Measurements from ENCODE around the gene ZNF536. TPM values are rescaled to one million over a fixed set of nuclear protein-coding genes. Genes with fewer than 3 reads are reported as not detected.

ZNF536 gene
- total and polyA plus RNA-seq, 9 of the 15 experiments (the other 6 are each of a cell fraction or from before 2014, with no cell fraction given) = not detected

GRCh38 chr19:30555791-30556110 lies 183.6 kb downstream of the ZNF536 start:
- Histone ChIP-seq H3K27me3 (ENCODE audit: control insufficient read depth in 2 of 2, insufficient read depth in 2 of 2, low read length in 2 of 2) (peaks cover 0 to 22% of the 10 kb centered on the region in 2 experiments; a peak in 4 of 5 replicates), H3K4me2 (ENCODE audit: insufficient read depth, low read length) (no peak overlapping the region), H2AFZ (ENCODE audit: low read depth, low read length) (no peak overlapping the region), H3K9me3 (replicated peaks; ENCODE audit: control insufficient read depth, insufficient read depth, low read depth, low read length) (no peaks in the 10 kb centered on the region), H4K20me1 (replicated peaks; ENCODE audit: control insufficient read depth, insufficient read depth, low read length) (no peaks in the 10 kb centered on the region), H3K79me2 (ENCODE audit: control insufficient read depth, insufficient read depth, low read length) (no peaks in the 10 kb centered on the region), H3K36me3 (ENCODE audit: control insufficient read depth, insufficient read depth, low read length) (no peaks in the 10 kb centered on the region), H3K9me1 (ENCODE audit: control insufficient read depth, insufficient read depth, low read length) (no peaks in the 10 kb centered on the region), H3K9ac (ENCODE audit: insufficient read depth in 1 of 2, low read depth in 2 of 2, low read length in 2 of 2) (no peak overlapping the region), H3K4me3 (no peak overlapping the region), H3K4me1 (replicated peaks in 1 of 2; ENCODE audit: control insufficient read depth in 2 of 2, insufficient read depth in 2 of 2, low read length in 2 of 2) (no peaks in the 10 kb centered on the region), H3K27ac (ENCODE audit: extremely low read depth, low read depth, low read length) (no peak overlapping the region)
- intact Hi-C loops (cut with micrococcal nuclease) (no loop called here), in situ Hi-C loops (cut with MboI) (no loop called here)
- FAIRE-seq (no peak), ATAC-seq (no peak), DNase-seq (ENCODE audit: extremely low read depth in 1 of 4, low spot score in 3 of 4) (no peak)
- POLR2A ChIA-PET = no interaction called here
- WGBS (ENCODE audit: insufficient coverage, low coverage, missing lambda C conversion rate) = 0% methylated on average over 1 of the region's 1 CpG
- CTCF ChIA-PET (ENCODE audit: low intra/inter-chr PET ratio) = no interaction called here
- no TSS peak for BruUV-seq (replicated peaks)
- no peak for TF ChIP-seq NFE2L1 (tag; IDR thresholded peaks at IDR 0.05; ENCODE audit: borderline replicate concordance, low read depth)
- no peak for TF ChIP-seq ZNF444 (CRISPR knock-in tag; IDR thresholded peaks at IDR 0.05)
- no peak for TF ChIP-seq STAG1 (CRISPR knock-in tag; IDR thresholded peaks at IDR 0.05; ENCODE audit: borderline replicate concordance)
- no peak for TF ChIP-seq SMC3 (conservative IDR thresholded peaks at IDR 0.05; ENCODE audit: insufficient read depth, low read depth, low read length)
- no peak for TF ChIP-seq CHD2 (IDR thresholded peaks at IDR 0.05; ENCODE audit: low read depth, low read length)
- no peak for TF ChIP-seq BACH1 (tag; IDR thresholded peaks at IDR 0.05)
- TF ChIP-seq ARNT (IDR thresholded peaks at IDR 0.05) = no peak
- no peak for TF ChIP-seq ZNF407 (IDR thresholded peaks at IDR 0.05; ENCODE audit: low read depth)
- TF ChIP-seq ZNF445 (CRISPR knock-in tag; IDR thresholded peaks at IDR 0.05; ENCODE audit: low read depth) = no peak
- no peak for TF ChIP-seq ZNF696 (CRISPR knock-in tag; conservative IDR thresholded peaks at IDR 0.05)
- no peak for TF ChIP-seq CHD4 (IDR thresholded peaks at IDR 0.05; ENCODE audit: insufficient read depth, insufficient replicate concordance, low read depth, low read length, poor library complexity, severe bottlenecking)
- TF ChIP-seq, protein P1, sequence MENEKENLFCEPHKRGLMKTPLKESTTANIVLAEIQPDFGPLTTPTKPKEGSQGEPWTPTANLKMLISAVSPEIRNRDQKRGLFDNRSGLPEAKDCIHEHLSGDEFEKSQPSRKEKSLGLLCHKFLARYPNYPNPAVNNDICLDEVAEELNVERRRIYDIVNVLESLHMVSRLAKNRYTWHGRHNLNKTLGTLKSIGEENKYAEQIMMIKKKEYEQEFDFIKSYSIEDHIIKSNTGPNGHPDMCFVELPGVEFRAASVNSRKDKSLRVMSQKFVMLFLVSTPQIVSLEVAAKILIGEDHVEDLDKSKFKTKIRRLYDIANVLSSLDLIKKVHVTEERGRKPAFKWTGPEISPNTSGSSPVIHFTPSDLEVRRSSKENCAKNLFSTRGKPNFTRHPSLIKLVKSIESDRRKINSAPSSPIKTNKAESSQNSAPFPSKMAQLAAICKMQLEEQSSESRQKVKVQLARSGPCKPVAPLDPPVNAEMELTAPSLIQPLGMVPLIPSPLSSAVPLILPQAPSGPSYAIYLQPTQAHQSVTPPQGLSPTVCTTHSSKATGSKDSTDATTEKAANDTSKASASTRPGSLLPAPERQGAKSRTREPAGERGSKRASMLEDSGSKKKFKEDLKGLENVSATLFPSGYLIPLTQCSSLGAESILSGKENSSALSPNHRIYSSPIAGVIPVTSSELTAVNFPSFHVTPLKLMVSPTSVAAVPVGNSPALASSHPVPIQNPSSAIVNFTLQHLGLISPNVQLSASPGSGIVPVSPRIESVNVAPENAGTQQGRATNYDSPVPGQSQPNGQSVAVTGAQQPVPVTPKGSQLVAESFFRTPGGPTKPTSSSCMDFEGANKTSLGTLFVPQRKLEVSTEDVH (IDR thresholded peaks at IDR 0.05; ENCODE audit: low read depth, partially characterized antibody) = no peak
- TF ChIP-seq ZNF197 (CRISPR knock-in tag; IDR thresholded peaks at IDR 0.05; ENCODE audit: low read depth) = no peak
